ENCODE measurements around the gene NEU3.
"Not testable (repeated sequence)": the region's sequence is repeated elsewhere in the genome, so short reads cannot be mapped to it uniquely, and the experiment has no call there.

The NEU3 gene

DNA sequence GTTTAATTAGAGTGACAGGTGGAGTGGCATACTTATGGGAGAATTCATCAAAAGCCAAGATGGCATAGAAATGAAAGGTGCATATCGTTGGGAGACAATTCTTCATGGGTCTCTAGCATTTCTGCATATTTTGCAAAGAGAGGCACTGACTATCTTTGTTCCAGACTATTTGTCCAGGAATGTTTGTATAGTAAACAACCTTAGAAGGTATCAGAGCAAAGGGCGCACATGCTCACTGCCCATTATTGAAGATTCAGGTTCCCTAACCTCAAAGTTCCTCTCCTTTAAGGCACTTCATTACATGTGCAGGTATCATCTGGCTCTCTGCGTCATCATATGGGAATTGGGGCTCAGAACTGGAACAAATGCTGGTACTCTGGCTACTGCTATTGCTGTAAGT lies 4.7 kb upstream of the NEU3 start:
- DNase-seq (ENCODE audit: low read depth in 3 of 3, low spot score in 1 of 3) = no peak

DNA sequence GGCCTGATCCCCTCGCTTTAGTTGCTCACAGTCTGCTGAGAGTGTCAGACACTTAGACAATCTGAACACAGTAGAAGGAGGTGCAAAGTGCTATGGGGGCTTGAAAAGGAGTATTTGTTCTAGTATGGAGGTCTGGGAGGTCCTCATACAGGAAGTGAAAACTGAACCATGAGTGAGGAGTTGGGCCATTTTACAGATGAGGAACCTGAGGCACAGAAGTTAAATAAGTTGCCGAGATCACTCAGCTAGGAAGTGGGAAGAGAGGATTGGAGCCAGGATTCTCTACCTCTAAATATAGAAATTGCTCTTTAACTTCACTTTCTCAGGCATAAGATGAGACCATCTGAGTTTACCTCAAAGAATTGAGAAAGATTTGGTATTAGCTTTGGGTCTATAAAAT lies 4.0 kb upstream of the NEU3 start:
- no peak for DNase-seq (ENCODE audit: low read depth in 3 of 3, low spot score in 1 of 3)

GRCh38 chr11:74989260-74989638 lies 516 bp downstream of the NEU3 start:
- DNase-seq (ENCODE audit: low read depth in 3 of 3, low spot score in 1 of 3) = no peak

- DNase-seq (ENCODE audit: low read depth in 3 of 3, low spot score in 1 of 3) = not testable (repeated sequence)
Measured at GRCh38 chr11:74990150-74990549, 1.4 kb downstream of the NEU3 start.

GRCh38 chr11:74990941-74991340 lies 2.2 kb downstream of the NEU3 start:
- DNase-seq (ENCODE audit: low read depth in 3 of 3, low spot score in 1 of 3) = no peak

GRCh38 chr11:74992852-74993251 lies 4.1 kb downstream of the NEU3 start:
- no peak for DNase-seq (ENCODE audit: low read depth in 3 of 3, low spot score in 1 of 3)

DNA sequence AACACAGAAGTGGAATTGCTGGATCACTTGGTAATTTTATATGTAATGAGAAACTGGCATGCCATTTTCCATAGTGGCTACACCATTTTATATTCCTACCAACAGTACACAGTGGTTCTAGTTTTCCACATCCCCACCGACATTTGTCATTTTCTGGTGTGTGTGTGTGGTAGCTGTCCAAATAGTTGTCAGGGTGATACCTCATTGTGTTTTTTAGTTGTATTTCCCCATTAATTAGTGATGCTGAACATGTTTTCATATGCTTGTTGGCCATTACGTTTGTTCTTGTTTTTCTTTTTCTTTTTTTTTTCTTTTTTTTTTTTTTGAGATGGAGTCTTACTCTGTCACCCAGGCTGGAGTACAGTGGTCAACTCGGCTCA lies 12.2 kb downstream of the NEU3 start:
- no peak for DNase-seq (ENCODE audit: low read depth in 3 of 3, low spot score in 1 of 3)

DNA sequence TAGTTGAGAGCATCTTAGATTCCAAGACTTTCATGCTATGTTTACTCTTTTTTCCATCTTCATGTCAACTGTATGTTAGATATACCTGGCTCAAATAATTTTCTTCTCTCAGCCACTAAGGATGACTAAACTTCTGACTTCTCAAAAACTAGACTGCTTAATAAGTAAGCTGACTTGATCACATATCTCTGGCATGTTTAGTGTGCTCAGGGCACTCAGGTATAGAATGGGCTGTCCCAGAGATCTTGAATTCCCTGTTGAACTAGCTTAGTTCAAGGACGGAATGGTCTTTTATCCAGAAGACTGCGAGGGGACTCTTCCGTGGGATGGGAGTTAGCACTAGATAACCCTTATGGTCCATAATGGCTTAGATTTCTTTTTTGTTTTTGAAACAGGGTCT lies 13.0 kb downstream of the NEU3 start:
- no peak for DNase-seq (ENCODE audit: low read depth in 3 of 3, low spot score in 1 of 3)

DNA sequence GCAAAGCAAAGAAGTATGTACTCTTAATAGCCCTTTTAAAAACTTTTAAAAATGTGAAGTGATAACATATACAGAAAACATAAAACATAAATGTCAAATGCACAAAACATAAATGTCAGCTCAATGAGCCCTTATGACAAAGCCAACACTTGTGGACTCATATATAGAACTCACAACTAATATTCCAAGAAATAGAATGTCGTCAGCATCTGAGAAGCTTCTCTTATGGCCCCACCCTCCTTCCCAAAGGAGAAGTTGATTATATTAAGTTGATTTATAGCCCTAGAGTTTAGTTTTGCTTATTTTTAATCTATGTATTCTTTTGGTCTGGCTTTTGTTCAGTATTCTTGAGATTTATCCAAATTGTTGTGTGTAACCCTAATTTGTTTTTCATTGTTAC lies 13.8 kb downstream of the NEU3 start:
- no peak for DNase-seq (ENCODE audit: low read depth in 3 of 3, low spot score in 1 of 3)

- no peak for DNase-seq (ENCODE audit: low read depth in 3 of 3, low spot score in 1 of 3)
Measured at GRCh38 chr11:75004215-75004614, 15.5 kb downstream of the NEU3 start.

DNA sequence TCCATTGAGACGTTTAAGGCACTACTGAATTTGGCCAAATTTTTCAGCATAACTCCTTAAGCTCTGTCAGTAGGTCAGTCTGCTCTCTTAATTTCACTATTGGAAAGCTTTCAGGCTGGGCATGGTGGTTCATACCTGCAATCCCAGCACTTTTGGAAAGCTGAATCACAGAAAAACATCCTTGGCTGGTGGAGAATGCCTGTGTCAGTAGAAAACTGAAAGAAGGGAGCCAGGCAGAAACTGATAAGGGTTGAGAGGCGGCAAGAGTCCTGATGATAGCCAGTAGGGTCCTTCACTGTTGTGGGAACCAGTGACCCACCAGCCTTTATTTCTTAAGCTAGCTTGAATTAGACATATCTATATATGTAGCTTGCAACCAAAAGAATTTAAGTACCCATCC lies 22.6 kb downstream of the NEU3 start:
- DNase-seq (ENCODE audit: low read depth in 3 of 3, low spot score in 1 of 3) = no peak

- no peak for DNase-seq (ENCODE audit: low read depth in 3 of 3, low spot score in 1 of 3)
Measured at GRCh38 chr11:75011872-75012271, 23.1 kb downstream of the NEU3 start.

DNA sequence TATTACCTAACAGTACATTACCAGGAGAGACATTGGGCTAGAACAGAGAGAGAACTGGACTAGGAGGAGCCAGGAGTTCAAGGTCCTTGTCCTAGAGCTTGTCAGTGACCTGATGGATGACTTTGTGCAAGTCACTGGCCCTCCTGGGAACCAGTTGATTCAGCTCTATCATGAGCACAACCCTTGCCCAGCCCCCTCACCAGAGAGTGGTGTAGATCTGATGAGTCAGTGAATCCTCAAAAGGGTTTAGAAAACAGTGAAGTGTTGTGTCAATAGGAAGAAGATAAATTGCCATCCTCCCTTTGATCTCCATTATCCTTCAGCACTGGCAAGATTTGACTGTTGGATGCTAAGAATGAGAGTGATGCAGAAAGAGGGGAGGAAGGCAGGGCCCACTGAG lies 24.3 kb downstream of the NEU3 start:
- no peak for DNase-seq (ENCODE audit: low read depth in 3 of 3, low spot score in 1 of 3)

GRCh38 chr11:75014129-75014528 lies 25.4 kb downstream of the NEU3 start:
- no peak for DNase-seq (ENCODE audit: low read depth in 3 of 3, low spot score in 1 of 3)

DNA sequence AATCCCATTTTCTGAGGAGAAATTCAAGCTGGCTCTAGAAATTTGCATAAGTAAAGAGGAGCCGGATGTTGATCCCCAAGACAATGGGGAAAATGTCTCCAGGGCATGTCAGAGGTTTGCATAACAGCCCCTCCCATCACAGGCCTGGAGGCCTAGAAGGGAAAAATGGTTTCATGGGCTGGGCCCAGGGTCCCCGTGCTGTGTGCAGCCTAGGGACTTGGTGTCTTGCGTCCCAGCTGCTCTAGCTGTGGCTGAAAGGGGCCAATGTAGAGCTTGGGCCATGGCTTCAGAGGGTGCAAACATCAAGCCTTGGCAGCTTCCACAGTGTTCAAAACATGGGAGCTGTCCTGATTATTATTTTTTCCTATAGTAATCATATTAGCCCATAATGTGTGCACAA lies 30.5 kb downstream of the NEU3 start:
- DNase-seq (ENCODE audit: low read depth in 3 of 3, low spot score in 1 of 3) = not testable (repeated sequence)

GRCh38 chr11:75020328-75020727 lies 31.6 kb downstream of the NEU3 start:
- DNase-seq (ENCODE audit: low read depth in 3 of 3, low spot score in 1 of 3) = not testable (repeated sequence)

DNA sequence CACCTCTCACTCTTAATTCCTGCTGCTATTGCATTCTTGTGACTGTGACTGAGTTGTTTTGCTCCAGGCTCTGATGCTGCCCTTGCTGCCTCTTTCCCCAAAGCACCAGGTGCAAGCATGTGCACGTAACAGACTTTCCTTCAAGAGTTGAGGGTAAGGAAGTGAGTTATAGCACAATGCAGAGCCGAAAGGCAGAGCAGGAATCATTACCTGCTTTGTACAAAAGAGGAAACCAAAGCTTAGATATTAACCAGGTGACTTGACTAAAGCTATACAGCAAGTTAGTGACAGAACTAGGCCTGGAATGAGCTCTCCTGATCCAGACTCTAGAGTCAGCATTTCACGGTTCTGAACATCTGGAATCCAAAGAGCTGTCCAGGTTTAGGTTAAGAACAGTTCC lies 33.6 kb downstream of the NEU3 start:
- no peak for DNase-seq (ENCODE audit: low read depth in 3 of 3, low spot score in 1 of 3)

- peak; percentile 7 to 68 (median 57) for DNase-seq (ENCODE audit: low read depth in 3 of 3, low spot score in 1 of 3)
Measured at GRCh38 chr11:75022759-75023396, 34.1 kb downstream of the NEU3 start.

GRCh38 chr11:75023446-75024067 lies 34.8 kb downstream of the NEU3 start:
- no peak for DNase-seq (ENCODE audit: low read depth in 3 of 3, low spot score in 1 of 3)

DNA sequence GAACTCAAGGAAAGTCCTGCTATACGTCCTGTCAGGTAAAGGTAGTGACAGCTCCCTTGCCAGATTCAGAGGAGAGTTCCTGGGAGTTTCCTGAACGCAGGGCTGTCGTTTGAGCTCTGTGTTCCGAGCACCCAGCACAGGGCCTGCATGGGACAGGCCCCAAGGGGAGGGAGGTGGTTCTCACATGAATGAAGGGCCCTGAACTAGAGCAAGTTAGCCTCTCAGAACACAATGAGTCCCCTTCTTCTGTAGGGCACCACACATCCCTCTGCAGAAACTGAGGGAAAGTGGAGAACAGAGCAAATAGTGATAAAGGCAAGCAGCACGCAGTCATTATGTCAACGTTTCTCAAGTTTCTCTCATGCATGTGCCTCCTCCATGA lies 35.3 kb downstream of the NEU3 start:
- DNase-seq (ENCODE audit: low read depth in 3 of 3, low spot score in 1 of 3) = no peak

- no peak for DNase-seq (ENCODE audit: low read depth in 3 of 3, low spot score in 1 of 3)
Measured at GRCh38 chr11:75024764-75025211, 36.1 kb downstream of the NEU3 start.

DNA sequence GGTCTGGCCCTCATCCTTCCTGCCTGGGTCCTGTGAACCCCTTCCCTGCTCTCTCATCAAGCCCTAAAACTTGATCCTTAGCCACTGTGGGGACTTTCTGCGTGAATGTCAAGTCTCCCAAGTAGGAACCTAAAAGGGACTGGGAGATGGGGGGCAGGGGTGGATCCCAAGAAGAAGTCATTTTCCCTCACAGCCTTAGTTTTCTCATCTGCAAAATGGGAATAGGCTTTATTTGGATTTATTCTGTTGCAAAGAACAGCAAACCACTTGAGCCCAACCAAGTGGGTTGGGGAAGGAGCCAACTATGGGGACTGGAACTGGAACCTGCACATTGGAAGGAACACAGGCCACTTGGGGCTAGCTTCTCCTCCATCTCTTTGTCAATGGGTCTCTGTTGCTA lies 36.8 kb downstream of the NEU3 start:
- DNase-seq (ENCODE audit: low read depth in 3 of 3, low spot score in 1 of 3) = no peak

GRCh38 chr11:75028321-75028720 lies 39.6 kb downstream of the NEU3 start:
- DNase-seq (ENCODE audit: low read depth in 3 of 3, low spot score in 1 of 3) = no peak

Measured in stimulated activated CD4-positive, alpha-beta T cell treated with anti-CD3 and anti-CD28 coated beads, TNF-alpha, amount 100 ng/mL, for 1 hour (primary cell).